ENCODE data around the gene HPS6.
"Not testable (repeated sequence)": the region's sequence is repeated elsewhere in the genome, so short reads cannot be mapped to it uniquely, and the experiment has no call there.

HPS6 gene

DNA sequence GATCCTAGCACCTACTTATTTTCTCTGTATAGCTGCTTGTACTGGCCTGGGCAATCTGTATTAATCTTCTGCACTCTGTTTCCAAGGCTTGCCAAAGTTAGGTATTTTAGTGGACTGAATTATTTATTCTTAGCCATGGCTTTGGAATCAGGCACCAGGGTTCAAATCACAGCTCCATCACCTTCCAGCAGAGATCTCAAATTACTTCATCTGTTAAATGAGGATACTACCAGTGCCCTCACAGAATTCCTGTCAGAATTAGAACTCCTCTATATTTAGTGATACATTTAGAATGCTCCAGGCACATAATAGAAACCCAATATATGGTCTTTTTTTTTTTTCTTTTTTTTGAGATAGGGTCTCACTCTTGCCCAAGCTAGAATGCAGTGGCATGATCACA, 26.7 kb upstream of the HPS6 start:
- TF ChIP-seq, protein P1, sequence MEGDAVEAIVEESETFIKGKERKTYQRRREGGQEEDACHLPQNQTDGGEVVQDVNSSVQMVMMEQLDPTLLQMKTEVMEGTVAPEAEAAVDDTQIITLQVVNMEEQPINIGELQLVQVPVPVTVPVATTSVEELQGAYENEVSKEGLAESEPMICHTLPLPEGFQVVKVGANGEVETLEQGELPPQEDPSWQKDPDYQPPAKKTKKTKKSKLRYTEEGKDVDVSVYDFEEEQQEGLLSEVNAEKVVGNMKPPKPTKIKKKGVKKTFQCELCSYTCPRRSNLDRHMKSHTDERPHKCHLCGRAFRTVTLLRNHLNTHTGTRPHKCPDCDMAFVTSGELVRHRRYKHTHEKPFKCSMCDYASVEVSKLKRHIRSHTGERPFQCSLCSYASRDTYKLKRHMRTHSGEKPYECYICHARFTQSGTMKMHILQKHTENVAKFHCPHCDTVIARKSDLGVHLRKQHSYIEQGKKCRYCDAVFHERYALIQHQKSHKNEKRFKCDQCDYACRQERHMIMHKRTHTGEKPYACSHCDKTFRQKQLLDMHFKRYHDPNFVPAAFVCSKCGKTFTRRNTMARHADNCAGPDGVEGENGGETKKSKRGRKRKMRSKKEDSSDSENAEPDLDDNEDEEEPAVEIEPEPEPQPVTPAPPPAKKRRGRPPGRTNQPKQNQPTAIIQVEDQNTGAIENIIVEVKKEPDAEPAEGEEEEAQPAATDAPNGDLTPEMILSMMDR (IDR thresholded peaks at IDR 0.05; ENCODE audit: low read depth, low read length, missing control alignments), result no peak
- H3K4me3 ChIP-seq (replicated peaks; ENCODE audit: low read depth, low read length), result no peak overlapping the region
- DNase-seq (ENCODE audit: extremely low read depth, low read depth), result no peak

DNA sequence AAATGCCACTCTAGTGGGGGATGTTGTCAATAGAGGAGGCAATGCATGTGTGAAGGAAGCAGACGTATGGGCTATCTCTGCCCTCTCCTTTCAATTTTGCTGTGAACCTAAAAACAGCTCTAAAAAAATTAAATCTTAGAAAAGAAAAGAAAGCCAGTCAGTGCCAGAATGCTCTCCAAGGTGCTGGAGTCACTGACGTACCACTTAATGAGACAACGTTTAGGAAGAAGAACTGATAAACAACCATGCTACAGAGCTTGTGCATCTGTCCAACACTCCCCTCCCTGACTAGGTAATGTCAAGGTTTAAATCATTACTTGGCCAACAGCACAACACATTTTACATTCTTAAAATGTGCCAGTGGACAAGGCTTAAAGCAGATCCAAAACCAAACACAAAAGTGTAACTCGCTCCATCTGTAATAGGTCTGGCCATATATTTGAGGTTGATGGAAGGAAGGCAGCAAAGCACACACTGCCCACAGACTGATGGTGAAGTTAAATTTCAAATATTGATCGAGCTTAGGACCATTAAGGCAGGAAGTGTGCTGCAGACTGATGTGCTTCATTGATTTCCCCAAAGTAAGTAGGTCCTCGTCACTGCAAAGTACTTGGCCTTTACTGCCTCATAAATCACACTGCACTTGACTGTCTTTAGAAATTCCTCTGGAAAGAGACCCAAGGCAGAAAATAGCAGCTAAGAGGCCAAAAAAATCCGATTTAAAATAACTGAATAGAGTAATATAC, 24.7 kb upstream of the HPS6 start:
- TF ChIP-seq, protein P1 (IDR thresholded peaks at IDR 0.05; ENCODE audit: low read depth, low read length, missing control alignments), result no peak

DNA sequence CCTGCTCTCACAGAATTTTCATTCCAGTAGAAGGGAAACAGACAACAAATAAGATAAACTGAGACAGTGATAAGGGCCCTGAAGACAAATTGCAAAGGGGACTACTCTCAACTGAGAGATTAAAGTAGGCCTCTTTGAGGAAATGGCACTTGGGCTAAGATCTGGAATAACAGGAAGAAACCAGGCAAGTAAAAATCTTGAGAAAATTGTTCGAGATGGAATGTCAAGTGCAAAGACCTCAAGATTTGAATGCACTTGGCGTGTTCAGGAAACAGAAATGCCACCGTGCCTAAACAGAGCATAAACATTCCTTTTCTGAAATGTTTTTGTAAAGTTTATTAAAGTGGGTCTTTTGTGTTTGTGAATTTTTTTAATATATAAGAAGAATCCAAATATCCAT, 19.9 kb upstream of the HPS6 start:
- no peak overlapping the region for H3K4me3 ChIP-seq (replicated peaks; ENCODE audit: low read depth, low read length)
- TF ChIP-seq, protein P1 (IDR thresholded peaks at IDR 0.05; ENCODE audit: low read depth, low read length, missing control alignments), result no peak
- DNase-seq (ENCODE audit: extremely low read depth, low read depth), result no peak

More for the DNA sequence above, 24.7 kb upstream of the HPS6 start:
- DNase-seq (ENCODE audit: extremely low read depth, low read depth), result no peak
- no peak overlapping the region for H3K4me3 ChIP-seq (replicated peaks; ENCODE audit: low read depth, low read length)

DNA sequence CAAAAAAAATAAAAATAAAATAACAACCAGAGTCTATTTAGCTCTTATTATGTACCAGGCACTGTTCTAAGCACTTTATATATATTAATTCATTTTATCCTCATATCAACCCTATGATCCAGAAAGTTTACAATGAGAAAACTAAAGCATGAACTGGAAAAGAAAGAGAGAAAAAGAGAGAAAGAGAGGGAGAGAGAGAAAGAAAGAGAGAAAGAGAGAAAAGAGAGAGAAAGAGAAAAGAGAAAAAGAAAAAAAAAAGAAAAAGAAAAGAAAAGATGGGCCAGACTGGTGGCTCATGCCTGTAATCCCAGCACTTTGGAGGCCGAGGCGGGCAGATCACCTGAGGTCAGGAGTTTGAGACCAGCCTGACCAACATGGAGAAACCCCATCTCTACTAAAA, 19.1 kb upstream of the HPS6 start:
- DNase-seq (ENCODE audit: extremely low read depth, low read depth), result no peak
- TF ChIP-seq, protein P1 (IDR thresholded peaks at IDR 0.05; ENCODE audit: low read depth, low read length, missing control alignments), result no peak

DNA sequence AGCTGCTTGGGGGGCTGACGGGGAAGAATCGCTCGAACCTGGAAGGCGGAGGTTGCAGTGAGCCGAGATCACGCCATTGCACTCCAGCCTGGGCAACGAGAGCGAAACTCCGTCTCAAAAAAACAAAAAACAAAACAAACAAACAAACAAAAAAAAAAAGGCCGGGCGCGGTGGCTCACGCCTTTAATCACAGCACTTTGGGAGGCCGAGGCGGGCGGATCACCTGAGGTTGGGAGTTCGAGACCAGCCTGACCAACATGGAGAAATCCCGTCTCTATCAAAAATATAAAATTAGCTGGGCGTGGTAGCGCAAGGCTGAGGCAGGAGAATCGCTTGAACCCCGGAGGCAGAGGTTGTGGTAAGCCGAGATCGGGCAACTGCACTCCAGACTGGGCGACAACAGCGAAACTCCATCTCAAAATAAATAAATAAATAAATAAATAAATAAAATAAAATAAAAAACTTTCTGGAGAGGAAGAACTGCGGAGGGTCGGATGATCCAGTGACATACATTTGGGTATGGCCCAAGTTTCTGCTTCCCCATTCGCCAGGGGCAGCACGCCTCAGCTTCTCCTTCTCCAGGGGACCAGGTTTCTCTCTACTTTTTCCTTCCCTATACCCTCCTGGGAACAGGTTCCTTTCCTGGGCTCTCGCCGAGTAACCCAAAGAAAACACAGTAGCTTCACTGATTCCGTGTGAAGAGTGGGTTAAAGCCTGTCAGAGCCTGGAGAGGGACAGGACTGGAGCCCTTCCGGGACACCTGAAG, 10.1 kb upstream of the HPS6 start:
- DNase-seq (ENCODE audit: extremely low read depth, low read depth), result not testable (repeated sequence)
- peak overlapping the region; percentile 69 for H3K4me3 ChIP-seq (replicated peaks; ENCODE audit: low read depth, low read length)

More for the DNA sequence above, 19.1 kb upstream of the HPS6 start:
- H3K4me3 ChIP-seq (replicated peaks; ENCODE audit: low read depth, low read length), result no peak overlapping the region

DNA sequence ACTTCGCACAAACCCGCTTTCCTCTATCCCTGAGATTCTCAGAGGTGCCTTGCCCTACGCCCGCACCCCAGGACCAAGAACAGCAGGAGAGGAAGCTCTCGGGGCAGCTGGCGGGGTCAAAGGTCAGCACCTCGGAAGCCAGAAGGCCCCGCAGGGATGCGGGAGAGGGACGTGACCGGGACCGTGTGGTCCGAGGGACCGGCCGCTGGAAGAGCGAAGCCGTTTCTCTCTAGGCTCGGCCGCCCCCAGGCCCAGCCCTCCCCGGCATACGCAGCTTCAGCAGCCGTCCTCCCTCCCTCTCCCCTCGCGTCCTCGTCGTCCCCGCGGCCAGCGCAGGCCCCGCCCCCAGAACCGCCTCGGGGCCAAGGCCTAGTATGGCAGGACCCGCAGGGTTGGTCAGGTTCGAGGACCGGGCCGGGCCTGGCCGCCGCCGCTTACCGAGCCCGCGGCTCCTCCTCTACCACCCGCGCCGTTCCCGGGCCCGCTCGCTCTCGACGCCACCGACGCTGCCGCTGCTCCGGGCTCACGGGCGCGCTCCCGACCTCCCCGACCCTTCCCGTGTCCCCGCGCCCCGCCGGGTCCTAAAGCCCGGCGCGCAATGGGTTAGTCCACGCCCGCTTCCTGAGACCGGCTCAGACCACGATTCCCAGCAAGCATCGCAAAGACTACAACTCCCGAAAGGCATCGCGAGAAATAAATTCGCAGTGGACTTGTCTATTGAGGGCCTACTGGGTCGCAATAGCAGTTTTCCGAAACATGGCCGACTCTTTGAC, 9.3 kb upstream of the HPS6 start, which contains the start of gene ARMH3:
TSS of gene ARMH3 (minus strand) at position 527 of the 773 bp plus-strand sequence. CDS start 16,059 bp downstream, outside the sequence.
- H3K4me3 ChIP-seq (replicated peaks; ENCODE audit: low read depth, low read length), result peak within 1 kb of the TSS; percentile 69
- TF ChIP-seq, protein P1 (IDR thresholded peaks at IDR 0.05; ENCODE audit: low read depth, low read length, missing control alignments), result no peak
- DNase-seq (ENCODE audit: extremely low read depth, low read depth), result peak; percentile 96
